Tibial artery (tissue), 4 donors: ENCODE measurements around the gene APEH.

Source experiments
- DNase-seq, 2 donors: peaks; one replicate each; pipeline ENCODE4 v3.0.0-alpha.2; 2019
- H3K27ac ChIP-seq, 2 donors: fragments of 200-600 bp; sonication (generic) in 1 of 2; 1 replicate in 1 of 2; 2 replicates in 1 of 2; pipeline ENCODE4 v1.5.1; 2018 to 2019; ENCODE audit warnings: mild to moderate bottlenecking in 1 of 2
- H3K27me3 ChIP-seq, 2 donors: fragments of 200-600 bp; sonication (generic) in 1 of 2; one replicate each; pipeline versions ENCODE4 v1.5.1 to v1.6.0; 2016 to 2019
- H3K36me3 ChIP-seq, 3 donors: fragments of 200-600 bp; sonication (generic) in 2 of 3; one replicate each; pipeline ENCODE4 v1.5.1; 2016 to 2019; ENCODE audit warnings: mild to moderate bottlenecking in 2 of 3
- H3K4me1 ChIP-seq, 4 donors: fragments of 200-600 bp; sonication (generic) in 2 of 4; 1 replicate in 3 of 4; 2 replicates in 1 of 4; pipeline ENCODE4 v1.5.1; 2016 to 2019
- H3K4me3 ChIP-seq, 2 donors: fragments of 200-600 bp; sonication (generic) in 1 of 2; 1 replicate in 1 of 2; 2 replicates in 1 of 2; pipeline ENCODE4 v1.5.1; 2018 to 2019; ENCODE audit warnings: mild to moderate bottlenecking in 2 of 2
- H3K9me3 ChIP-seq, 3 donors: fragments of 200-600 bp; sonication (generic) in 1 of 3; one replicate each; pipeline ENCODE4 v1.5.1; 2016 to 2019
- intact Hi-C: fragments of 100-400 bp; cut with DNase I; formaldehyde crosslinking; loops from one replicate; pipeline ENCODE4 v1.15.0; 2023; ENCODE audit warnings: low total_unique reads
- TF ChIP-seq, protein P1 (sequence below), 2 experiments: fragments of 200-600 bp in 1 of 2; fragments of 450-650 bp in 1 of 2; IDR thresholded peaks; one replicate each; pipeline ENCODE4 v1.5.1; 2017 to 2019; ENCODE audit warnings: antibody characterized with exemption in 2 of 2, mild to moderate bottlenecking in 1 of 2, moderate library complexity in 1 of 2

Gene APEH

DNA sequence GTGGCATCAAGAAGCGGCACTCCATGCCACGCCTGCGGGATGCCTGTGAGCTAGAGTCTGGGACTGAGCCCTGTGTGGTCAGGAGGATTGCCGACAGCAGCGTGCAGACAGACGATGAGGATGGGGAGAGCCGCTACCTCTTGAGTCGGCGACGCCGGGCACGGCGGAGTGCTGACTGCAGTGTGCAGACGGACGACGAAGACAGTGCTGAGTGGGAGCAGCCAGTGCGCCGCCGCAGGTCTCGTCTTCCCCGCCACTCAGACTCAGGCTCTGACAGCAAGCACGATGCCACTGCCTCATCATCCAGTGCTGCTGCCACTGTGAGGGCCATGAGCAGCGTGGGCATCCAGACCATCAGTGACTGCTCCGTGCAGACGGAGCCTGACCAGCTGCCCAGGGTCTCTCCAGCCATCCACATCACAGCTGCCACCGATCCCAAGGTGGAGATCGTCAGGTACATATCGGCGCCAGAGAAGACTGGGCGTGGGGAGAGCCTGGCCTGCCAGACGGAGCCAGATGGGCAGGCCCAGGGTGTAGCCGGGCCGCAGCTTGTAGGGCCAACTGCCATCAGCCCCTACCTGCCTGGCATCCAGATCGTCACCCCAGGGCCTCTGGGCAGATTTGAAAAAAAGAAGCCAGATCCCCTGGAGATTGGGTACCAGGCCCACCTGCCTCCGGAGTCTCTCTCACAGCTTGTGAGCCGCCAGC, 16.8 kb upstream of the APEH start:
- DNase-seq, result no peak
- peaks cover 0 to 7% (median 0%) of the 10 kb centered on the region in 3 donors for H3K36me3 ChIP-seq
- TF ChIP-seq, protein P1, sequence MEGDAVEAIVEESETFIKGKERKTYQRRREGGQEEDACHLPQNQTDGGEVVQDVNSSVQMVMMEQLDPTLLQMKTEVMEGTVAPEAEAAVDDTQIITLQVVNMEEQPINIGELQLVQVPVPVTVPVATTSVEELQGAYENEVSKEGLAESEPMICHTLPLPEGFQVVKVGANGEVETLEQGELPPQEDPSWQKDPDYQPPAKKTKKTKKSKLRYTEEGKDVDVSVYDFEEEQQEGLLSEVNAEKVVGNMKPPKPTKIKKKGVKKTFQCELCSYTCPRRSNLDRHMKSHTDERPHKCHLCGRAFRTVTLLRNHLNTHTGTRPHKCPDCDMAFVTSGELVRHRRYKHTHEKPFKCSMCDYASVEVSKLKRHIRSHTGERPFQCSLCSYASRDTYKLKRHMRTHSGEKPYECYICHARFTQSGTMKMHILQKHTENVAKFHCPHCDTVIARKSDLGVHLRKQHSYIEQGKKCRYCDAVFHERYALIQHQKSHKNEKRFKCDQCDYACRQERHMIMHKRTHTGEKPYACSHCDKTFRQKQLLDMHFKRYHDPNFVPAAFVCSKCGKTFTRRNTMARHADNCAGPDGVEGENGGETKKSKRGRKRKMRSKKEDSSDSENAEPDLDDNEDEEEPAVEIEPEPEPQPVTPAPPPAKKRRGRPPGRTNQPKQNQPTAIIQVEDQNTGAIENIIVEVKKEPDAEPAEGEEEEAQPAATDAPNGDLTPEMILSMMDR (IDR thresholded peaks at IDR 0.05), result no peak
- no peak overlapping the region for H3K27ac ChIP-seq
- H3K4me3 ChIP-seq, result no peak overlapping the region
- intact Hi-C loops, result no loop called here
- no peaks in the 10 kb centered on the region for H3K9me3 ChIP-seq
- H3K4me1 ChIP-seq, result no peaks in the 10 kb centered on the region
- H3K27me3 ChIP-seq, result peaks cover 0 to 3% of the 10 kb centered on the region in 2 donors

DNA sequence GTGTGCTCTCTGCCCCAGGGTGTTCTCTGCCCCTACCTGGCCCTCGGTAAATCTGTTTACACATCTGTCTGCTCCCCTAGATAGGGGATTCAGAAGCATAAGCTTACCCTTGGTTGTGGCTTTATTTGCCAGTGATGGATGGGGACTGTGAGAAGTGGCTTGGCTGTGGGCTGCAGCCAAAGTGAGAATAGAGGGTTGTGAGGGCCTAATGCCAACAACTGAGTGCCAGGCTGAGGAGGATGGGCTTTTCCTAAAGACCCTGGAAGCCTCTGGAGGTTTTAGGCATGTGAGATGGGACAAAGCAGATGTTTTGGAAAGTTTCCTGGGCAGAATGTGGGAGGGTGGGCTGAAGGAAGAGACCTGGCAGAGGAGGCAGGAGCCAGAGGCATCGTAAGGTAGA, 15.4 kb upstream of the APEH start:
- TF ChIP-seq, protein P1 (IDR thresholded peaks at IDR 0.05), result no peak
- Histone ChIP-seq H3K27me3 (peaks cover 0 to 9% of the 10 kb centered on the region in 2 donors), H3K27ac (no peak overlapping the region), H3K9me3 (no peaks in the 10 kb centered on the region), H3K4me1 (no peaks in the 10 kb centered on the region), H3K4me3 (no peak overlapping the region), H3K36me3 (no peaks in the 10 kb centered on the region)
- intact Hi-C loops, result no loop called here
- DNase-seq, result no peak

DNA sequence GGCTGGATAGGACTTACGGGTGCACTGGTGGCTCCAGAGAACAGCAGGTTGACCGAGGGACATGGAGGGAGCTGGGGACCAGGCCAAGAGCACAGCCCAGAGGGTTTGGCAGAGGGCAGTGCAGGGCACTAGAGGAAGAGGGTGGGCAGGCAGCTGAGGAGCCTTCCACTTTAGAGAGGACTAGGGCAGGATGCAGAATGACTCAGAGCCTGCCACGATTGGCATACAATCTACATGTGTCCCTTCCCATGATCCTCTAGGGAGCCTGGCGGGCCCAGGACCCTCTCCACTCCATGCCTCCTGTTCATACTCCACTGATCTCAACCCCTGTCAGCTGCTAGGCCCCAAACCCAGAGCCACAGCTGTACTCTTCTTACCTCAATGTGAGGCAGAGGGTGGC, 14.4 kb upstream of the APEH start:
- TF ChIP-seq, protein P1 (IDR thresholded peaks at IDR 0.05), result no peak
- H3K27ac ChIP-seq, result no peak overlapping the region
- intact Hi-C loops, result no loop called here
- peaks cover 0 to 9% of the 10 kb centered on the region in 2 donors for H3K27me3 ChIP-seq
- DNase-seq, result no peak
- H3K9me3 ChIP-seq, result no peaks in the 10 kb centered on the region
- H3K4me3 ChIP-seq, result no peak overlapping the region
- H3K36me3 ChIP-seq, result no peaks in the 10 kb centered on the region
- H3K4me1 ChIP-seq, result no peaks in the 10 kb centered on the region

DNA sequence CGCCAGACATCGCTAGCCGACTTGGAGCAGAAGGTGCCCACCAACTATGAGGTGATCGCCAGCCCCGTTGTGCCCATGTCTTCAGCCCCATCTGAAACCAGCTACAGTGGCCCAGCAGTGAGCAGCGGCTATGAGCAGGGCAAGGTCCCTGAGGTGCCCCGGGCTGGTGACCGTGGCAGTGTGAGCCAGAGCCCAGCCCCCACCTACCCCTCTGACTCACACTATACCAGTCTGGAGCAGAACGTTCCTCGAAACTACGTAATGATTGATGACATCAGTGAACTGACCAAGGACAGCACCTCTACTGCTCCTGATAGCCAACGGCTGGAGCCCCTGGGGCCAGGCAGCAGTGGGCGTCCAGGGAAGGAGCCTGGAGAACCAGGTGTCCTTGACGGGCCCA, 12.9 kb upstream of the APEH start:
- TF ChIP-seq, protein P1 (IDR thresholded peaks at IDR 0.05), result no peak
- intact Hi-C loops, result no loop called here

DNA sequence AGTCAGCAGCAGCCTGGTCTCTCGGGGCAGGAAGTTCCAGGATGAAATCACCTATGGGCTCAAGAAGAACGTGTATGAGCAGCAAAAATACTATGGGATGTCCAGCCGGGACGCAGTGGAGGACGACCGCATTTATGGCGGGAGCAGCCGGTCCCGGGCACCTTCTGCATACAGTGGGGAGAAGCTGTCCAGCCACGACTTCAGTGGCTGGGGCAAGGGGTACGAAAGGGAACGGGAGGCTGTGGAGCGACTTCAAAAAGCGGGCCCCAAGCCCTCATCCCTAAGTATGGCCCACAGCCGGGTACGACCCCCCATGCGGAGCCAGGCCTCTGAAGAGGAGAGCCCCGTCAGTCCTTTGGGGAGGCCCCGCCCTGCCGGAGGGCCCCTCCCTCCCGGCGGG, 12.1 kb upstream of the APEH start:
- TF ChIP-seq, protein P1 (IDR thresholded peaks at IDR 0.05), result no peak
- Histone ChIP-seq H3K9me3 (no peaks in the 10 kb centered on the region), H3K4me1 (no peaks in the 10 kb centered on the region), H3K27me3 (peaks cover 0 to 11% of the 10 kb centered on the region in 2 donors), H3K36me3 (no peaks in the 10 kb centered on the region), H3K4me3 (no peak overlapping the region), H3K27ac (no peak overlapping the region)
- no peak for DNase-seq
- intact Hi-C loops, result no loop called here

More for the DNA sequence above, 12.9 kb upstream of the APEH start:
- peaks cover 0 to 11% of the 10 kb centered on the region in 2 donors for H3K27me3 ChIP-seq
- no peaks in the 10 kb centered on the region for H3K4me1 ChIP-seq
- no peak for DNase-seq
- no peak overlapping the region for H3K4me3 ChIP-seq
- H3K27ac ChIP-seq, result no peak overlapping the region
- H3K36me3 ChIP-seq, result no peaks in the 10 kb centered on the region
- no peaks in the 10 kb centered on the region for H3K9me3 ChIP-seq
